Measurements from ENCODE around the gene VPS37D. TPM values are rescaled to one million over a fixed set of nuclear protein-coding genes. Genes with fewer than 3 reads are reported as not detected.
"Not testable (repeated sequence)": the region's sequence is repeated elsewhere in the genome, so short reads cannot be mapped to it uniquely, and the experiment has no call there.

Gene VPS37D
- total RNA-seq, 1 experiment from 2014 or later, result 5.7 TPM

DNA sequence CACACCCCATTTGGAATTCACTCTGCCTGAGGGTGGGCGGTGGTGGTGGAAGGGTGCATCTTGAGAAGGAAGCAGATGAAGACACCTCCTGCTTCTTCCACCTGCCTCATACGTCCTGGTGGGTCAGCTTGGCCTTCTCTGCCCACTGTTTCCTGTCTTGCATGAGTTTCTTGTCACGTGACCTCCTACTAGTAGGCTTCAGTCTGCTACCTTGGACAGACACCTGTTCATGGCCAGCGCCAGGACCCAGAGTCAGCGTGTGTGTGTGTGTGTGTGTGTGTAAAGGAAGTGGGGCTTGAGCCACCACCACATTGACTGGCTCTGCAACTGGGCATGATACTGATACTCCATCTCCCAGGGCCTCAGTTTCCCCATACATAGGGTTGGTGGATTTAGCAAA lies 17.1 kb upstream of the VPS37D start (continued):
- no peak for TF ChIP-seq GRHL2 (CRISPR knock-in tag; IDR thresholded peaks at IDR 0.05; ENCODE audit: insufficient replicate concordance, severe bottlenecking)
- TF ChIP-seq NFYB (CRISPR knock-in tag; conservative IDR thresholded peaks at IDR 0.05; ENCODE audit: low read depth), result no peak

DNA sequence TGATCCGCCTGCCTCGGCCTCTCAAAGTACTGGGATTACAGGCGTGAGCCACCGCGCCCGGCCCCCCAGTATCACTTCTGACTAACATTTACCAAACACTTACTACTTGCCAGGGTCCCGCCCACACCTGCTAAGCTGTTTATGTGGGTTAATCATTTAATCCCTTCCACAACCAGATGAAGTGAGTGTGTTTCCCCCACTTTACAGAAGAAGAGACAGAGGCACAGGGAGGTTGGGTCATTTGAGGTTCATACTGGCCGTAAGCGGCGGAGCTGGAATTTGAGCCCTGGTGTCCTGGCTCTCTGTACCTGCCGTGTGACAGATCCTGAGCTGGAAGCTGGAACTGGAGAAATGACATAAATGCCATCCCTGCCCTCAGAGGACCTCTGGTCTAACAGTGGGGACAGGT lies 15.1 kb upstream of the VPS37D start:
- TF ChIP-seq MYBL2 (CRISPR knock-in tag; IDR thresholded peaks at IDR 0.05) (no peak), ZNF317 (CRISPR knock-in tag; IDR thresholded peaks at IDR 0.05; ENCODE audit: borderline replicate concordance, low read depth) (no peak), ZNF416 (CRISPR knock-in tag; IDR thresholded peaks at IDR 0.05) (no peak), ETV6 (CRISPR knock-in tag; IDR thresholded peaks at IDR 0.05) (no peak), NFE2L1 (CRISPR knock-in tag; IDR thresholded peaks at IDR 0.05) (no peak), SOX15 (CRISPR knock-in tag; IDR thresholded peaks at IDR 0.05) (no peak), RELA (CRISPR knock-in tag; IDR thresholded peaks at IDR 0.05; ENCODE audit: borderline replicate concordance) (no peak), ZNF219 (CRISPR knock-in tag; IDR thresholded peaks at IDR 0.05; ENCODE audit: borderline replicate concordance) (no peak)
- TF ChIP-seq, protein P1, sequence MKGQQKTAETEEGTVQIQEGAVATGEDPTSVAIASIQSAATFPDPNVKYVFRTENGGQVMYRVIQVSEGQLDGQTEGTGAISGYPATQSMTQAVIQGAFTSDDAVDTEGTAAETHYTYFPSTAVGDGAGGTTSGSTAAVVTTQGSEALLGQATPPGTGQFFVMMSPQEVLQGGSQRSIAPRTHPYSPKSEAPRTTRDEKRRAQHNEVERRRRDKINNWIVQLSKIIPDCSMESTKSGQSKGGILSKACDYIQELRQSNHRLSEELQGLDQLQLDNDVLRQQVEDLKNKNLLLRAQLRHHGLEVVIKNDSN (CRISPR knock-in tag; IDR thresholded peaks at IDR 0.05), result no peak
- TF ChIP-seq, protein P2, sequence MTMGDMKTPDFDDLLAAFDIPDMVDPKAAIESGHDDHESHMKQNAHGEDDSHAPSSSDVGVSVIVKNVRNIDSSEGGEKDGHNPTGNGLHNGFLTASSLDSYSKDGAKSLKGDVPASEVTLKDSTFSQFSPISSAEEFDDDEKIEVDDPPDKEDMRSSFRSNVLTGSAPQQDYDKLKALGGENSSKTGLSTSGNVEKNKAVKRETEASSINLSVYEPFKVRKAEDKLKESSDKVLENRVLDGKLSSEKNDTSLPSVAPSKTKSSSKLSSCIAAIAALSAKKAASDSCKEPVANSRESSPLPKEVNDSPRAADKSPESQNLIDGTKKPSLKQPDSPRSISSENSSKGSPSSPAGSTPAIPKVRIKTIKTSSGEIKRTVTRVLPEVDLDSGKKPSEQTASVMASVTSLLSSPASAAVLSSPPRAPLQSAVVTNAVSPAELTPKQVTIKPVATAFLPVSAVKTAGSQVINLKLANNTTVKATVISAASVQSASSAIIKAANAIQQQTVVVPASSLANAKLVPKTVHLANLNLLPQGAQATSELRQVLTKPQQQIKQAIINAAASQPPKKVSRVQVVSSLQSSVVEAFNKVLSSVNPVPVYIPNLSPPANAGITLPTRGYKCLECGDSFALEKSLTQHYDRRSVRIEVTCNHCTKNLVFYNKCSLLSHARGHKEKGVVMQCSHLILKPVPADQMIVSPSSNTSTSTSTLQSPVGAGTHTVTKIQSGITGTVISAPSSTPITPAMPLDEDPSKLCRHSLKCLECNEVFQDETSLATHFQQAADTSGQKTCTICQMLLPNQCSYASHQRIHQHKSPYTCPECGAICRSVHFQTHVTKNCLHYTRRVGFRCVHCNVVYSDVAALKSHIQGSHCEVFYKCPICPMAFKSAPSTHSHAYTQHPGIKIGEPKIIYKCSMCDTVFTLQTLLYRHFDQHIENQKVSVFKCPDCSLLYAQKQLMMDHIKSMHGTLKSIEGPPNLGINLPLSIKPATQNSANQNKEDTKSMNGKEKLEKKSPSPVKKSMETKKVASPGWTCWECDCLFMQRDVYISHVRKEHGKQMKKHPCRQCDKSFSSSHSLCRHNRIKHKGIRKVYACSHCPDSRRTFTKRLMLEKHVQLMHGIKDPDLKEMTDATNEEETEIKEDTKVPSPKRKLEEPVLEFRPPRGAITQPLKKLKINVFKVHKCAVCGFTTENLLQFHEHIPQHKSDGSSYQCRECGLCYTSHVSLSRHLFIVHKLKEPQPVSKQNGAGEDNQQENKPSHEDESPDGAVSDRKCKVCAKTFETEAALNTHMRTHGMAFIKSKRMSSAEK (CRISPR knock-in tag; IDR thresholded peaks at IDR 0.05; ENCODE audit: borderline replicate concordance), result no peak
- TF ChIP-seq, protein P3, sequence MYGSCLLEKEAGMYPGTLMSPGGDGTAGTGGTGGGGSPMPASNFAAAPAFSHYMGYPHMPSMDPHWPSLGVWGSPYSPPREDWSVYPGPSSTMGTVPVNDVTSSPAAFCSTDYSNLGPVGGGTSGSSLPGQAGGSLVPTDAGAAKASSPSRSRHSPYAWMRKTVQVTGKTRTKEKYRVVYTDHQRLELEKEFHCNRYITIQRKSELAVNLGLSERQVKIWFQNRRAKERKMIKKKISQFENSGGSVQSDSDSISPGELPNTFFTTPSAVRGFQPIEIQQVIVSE (CRISPR knock-in tag; IDR thresholded peaks at IDR 0.05; ENCODE audit: borderline replicate concordance), result no peak
- Mint-ChIP-seq H3K9me3 (peaks cover 8% of the 10 kb centered on the region), H3K27ac (no peak overlapping the region), H3K4me3 (no peak overlapping the region), H3K36me3 (no peaks in the 10 kb centered on the region), H3K27me3 (ENCODE audit: low read depth) (peaks cover 46% of the 10 kb centered on the region), H3K4me1 (peaks cover 7% of the 10 kb centered on the region)
- DNase-seq (ENCODE audit: low spot score), result no peak
- no peak for ATAC-seq
- POLR2A ChIA-PET, result no interaction called here
- CTCF ChIA-PET, result interaction anchor here (1.1 to 2.3 kb wide), 5 partner anchors 13 to 46 kb away, joined by 3 to 10 read pairs (median 4); partner anchors contain the start of gene VPS37D

DNA sequence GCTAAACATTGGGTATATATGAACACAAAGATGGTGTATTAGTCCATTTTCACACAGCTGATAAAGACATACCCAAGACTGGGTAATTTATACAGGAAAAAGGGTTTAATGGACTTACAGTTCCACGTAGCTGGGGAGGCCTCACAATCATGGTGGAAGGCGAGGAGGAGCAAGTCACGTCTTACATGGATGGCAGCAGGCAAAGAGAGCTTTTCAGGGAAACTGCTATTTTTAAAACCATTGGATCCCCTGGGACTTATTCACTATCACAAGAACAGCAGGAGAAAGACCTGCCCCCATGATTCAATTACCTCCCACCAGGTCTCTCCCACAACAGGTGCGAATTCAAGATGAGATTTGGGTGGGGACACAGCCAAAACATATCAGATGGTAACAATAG lies 12.3 kb upstream of the VPS37D start:
- H3K27ac Mint-ChIP-seq; H3K9me3 Mint-ChIP-seq; H3K36me3 Mint-ChIP-seq; ATAC-seq; CTCF ChIA-PET; DNase-seq (ENCODE audit: low spot score); H3K4me3 Mint-ChIP-seq; POLR2A ChIA-PET; H3K4me1 Mint-ChIP-seq: not testable (repeated sequence)
- peaks cover 23% of the 10 kb centered on the region for H3K27me3 Mint-ChIP-seq (ENCODE audit: low read depth)

DNA sequence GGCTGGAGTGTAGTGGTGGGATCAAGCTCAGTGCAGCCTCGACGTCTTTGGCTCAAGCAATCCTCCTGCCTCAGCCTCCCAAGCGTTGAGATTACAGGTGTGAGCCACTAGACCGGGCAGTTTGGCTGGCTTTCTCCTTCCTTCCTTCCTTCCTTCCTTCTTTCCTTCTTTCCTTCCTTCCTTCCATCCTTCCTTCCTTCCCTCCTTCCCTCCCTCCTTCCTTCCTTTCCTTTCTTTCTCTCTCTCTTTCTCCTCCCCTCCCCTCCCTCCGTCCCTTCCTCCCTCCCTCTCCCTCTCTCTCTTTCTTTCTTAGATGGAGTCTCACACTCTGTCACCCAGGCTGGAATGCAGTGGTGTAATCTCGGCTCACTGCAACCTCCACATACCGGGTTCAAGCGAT lies 7.6 kb upstream of the VPS37D start:
- DNase-seq (ENCODE audit: low spot score), result no peak
- no peak overlapping the region for H3K27ac Mint-ChIP-seq
- ChIA-PET CTCF (no interaction called here), POLR2A (no interaction called here)
- H3K27me3 Mint-ChIP-seq (ENCODE audit: low read depth), result peaks cover 27% of the 10 kb centered on the region
- TF ChIP-seq SMAD3 (CRISPR knock-in tag; IDR thresholded peaks at IDR 0.05; ENCODE audit: borderline replicate concordance) (no peak), NR2C2 (CRISPR knock-in tag; IDR thresholded peaks at IDR 0.05) (no peak)
- TF ChIP-seq, protein P4, sequence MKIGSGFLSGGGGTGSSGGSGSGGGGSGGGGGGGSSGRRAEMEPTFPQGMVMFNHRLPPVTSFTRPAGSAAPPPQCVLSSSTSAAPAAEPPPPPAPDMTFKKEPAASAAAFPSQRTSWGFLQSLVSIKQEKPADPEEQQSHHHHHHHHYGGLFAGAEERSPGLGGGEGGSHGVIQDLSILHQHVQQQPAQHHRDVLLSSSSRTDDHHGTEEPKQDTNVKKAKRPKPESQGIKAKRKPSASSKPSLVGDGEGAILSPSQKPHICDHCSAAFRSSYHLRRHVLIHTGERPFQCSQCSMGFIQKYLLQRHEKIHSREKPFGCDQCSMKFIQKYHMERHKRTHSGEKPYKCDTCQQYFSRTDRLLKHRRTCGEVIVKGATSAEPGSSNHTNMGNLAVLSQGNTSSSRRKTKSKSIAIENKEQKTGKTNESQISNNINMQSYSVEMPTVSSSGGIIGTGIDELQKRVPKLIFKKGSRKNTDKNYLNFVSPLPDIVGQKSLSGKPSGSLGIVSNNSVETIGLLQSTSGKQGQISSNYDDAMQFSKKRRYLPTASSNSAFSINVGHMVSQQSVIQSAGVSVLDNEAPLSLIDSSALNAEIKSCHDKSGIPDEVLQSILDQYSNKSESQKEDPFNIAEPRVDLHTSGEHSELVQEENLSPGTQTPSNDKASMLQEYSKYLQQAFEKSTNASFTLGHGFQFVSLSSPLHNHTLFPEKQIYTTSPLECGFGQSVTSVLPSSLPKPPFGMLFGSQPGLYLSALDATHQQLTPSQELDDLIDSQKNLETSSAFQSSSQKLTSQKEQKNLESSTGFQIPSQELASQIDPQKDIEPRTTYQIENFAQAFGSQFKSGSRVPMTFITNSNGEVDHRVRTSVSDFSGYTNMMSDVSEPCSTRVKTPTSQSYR (CRISPR knock-in tag; IDR thresholded peaks at IDR 0.05), result no peak
- TF ChIP-seq, protein P5, sequence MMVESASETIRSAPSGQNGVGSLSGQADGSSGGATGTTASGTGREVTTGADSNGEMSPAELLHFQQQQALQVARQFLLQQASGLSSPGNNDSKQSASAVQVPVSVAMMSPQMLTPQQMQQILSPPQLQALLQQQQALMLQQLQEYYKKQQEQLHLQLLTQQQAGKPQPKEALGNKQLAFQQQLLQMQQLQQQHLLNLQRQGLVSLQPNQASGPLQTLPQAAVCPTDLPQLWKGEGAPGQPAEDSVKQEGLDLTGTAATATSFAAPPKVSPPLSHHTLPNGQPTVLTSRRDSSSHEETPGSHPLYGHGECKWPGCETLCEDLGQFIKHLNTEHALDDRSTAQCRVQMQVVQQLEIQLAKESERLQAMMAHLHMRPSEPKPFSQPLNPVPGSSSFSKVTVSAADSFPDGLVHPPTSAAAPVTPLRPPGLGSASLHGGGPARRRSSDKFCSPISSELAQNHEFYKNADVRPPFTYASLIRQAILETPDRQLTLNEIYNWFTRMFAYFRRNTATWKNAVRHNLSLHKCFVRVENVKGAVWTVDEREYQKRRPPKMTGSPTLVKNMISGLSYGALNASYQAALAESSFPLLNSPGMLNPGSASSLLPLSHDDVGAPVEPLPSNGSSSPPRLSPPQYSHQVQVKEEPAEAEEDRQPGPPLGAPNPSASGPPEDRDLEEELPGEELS (CRISPR knock-in tag; IDR thresholded peaks at IDR 0.05), result no peak
- TF ChIP-seq, protein P6, sequence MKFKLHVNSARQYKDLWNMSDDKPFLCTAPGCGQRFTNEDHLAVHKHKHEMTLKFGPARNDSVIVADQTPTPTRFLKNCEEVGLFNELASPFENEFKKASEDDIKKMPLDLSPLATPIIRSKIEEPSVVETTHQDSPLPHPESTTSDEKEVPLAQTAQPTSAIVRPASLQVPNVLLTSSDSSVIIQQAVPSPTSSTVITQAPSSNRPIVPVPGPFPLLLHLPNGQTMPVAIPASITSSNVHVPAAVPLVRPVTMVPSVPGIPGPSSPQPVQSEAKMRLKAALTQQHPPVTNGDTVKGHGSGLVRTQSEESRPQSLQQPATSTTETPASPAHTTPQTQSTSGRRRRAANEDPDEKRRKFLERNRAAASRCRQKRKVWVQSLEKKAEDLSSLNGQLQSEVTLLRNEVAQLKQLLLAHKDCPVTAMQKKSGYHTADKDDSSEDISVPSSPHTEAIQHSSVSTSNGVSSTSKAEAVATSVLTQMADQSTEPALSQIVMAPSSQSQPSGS (CRISPR knock-in tag; IDR thresholded peaks at IDR 0.05; ENCODE audit: borderline replicate concordance, low read depth), result no peak
- H3K4me1 Mint-ChIP-seq, result peaks cover 7% of the 10 kb centered on the region
- no peak for ATAC-seq
- peaks cover 16% of the 10 kb centered on the region for H3K9me3 Mint-ChIP-seq
- H3K36me3 Mint-ChIP-seq, result no peaks in the 10 kb centered on the region
- H3K4me3 Mint-ChIP-seq, result no peak overlapping the region

Data from WTC11 (cell line).